ENCODE data around the gene DPM2. TPM values are rescaled to one million over a fixed set of nuclear protein-coding genes. Genes with fewer than 3 reads are reported as not detected.

The DPM2 gene
- total and polyA plus RNA-seq, 2 of the 4 experiments (the other 2 are of a cell fraction) = 10.8 to 60.6 TPM

GRCh38 chr9:127972236-127972871 is 34.7 kb upstream of the DPM2 start:
- no peak overlapping the region for H2AFZ ChIP-seq (replicated peaks; ENCODE audit: low read length, poor library complexity)
- no peak overlapping the region for H4K8ac ChIP-seq (ENCODE audit: low read depth in 2 of 2, low read length in 2 of 2)
- H4K5ac ChIP-seq (ENCODE audit: low read depth, low read length) = no peak overlapping the region
- peaks cover 35 to 91% of the 10 kb centered on the region in 2 experiments for H3K79me1 ChIP-seq (ENCODE audit: low read depth in 1 of 2, low read length in 2 of 2)
- H3K4me3 ChIP-seq (ENCODE audit: insufficient read depth, low read depth, low read length) = no peak overlapping the region
- peaks cover 52% of the 10 kb centered on the region for H3K4me1 ChIP-seq (ENCODE audit: control insufficient read depth, insufficient read depth, low read length)
- H3K9me3 ChIP-seq (ENCODE audit: control insufficient read depth, insufficient read depth, low read length) = no peaks in the 10 kb centered on the region
- H3K9me1 ChIP-seq (ENCODE audit: insufficient read depth, low read length) = peaks cover 26% of the 10 kb centered on the region
- no TSS peak for BruUV-seq (replicated peaks)
- H2AK5ac ChIP-seq (ENCODE audit: low read depth, low read length) = peak overlapping the region; percentile 30; the same call in 1 of the 2 replicates
- no peaks in the 10 kb centered on the region for H3K27me3 ChIP-seq (ENCODE audit: control insufficient read depth, insufficient read depth, low read length)
- no peak for ATAC-seq (ENCODE audit: low read depth)
- 69% methylated on average over 7 of the region's 12 CpGs; no CpG with 5 or more reads in 1 of the 2 experiments for WGBS, 2 experiments (ENCODE audit: extremely low coverage in 2 of 2, insufficient read length in 1 of 2)
- no peak overlapping the region for H2BK5ac ChIP-seq (ENCODE audit: low read depth, low read length, poor library complexity, severe bottlenecking)
- H4K20me1 ChIP-seq (ENCODE audit: insufficient read depth, low read length) = peaks cover 68% of the 10 kb centered on the region
- in situ Hi-C loops (cut with MboI; ENCODE audit: low sequenced_read_pairs) = no loop called here
- no peak overlapping the region; the same call in 1 of the 2 replicates for H3K4ac ChIP-seq (ENCODE audit: low read depth, low read length)
- 0 out of 2 replicates have a peak overlapping the region, but pooled peaks have one; percentile 31 for H3K23ac ChIP-seq (ENCODE audit: low read depth, low read length)
- H3K18ac ChIP-seq (ENCODE audit: low read depth, low read length) = no peak overlapping the region
- intact Hi-C loops (cut with micrococcal nuclease) = no loop called here
- no peak overlapping the region for H4K91ac ChIP-seq (ENCODE audit: insufficient read depth, low read depth, low read length)
- no peak overlapping the region for H3K56ac ChIP-seq (ENCODE audit: extremely low read depth, insufficient read depth, low read length)
- TF ChIP-seq MAFK (IDR thresholded peaks at IDR 0.05; ENCODE audit: low read depth, low read length) (no peak), CHD1 (IDR thresholded peaks at IDR 0.05; ENCODE audit: low read depth, low read length) (no peak), MAZ (IDR thresholded peaks at IDR 0.05; ENCODE audit: borderline replicate concordance, low read depth, low read length) (no peak), CTCF (conservative IDR thresholded peaks at IDR 0.05; ENCODE audit: low read depth, low read length) (no peak), POLR2A (IDR thresholded peaks at IDR 0.05; ENCODE audit: low read depth, low read length) (no peak), CEBPB (IDR thresholded peaks at IDR 0.05; ENCODE audit: low read depth, low read length) (no peak), FOS (IDR thresholded peaks at IDR 0.05; ENCODE audit: low read depth, low read length) (no peak), RAD21 (IDR thresholded peaks at IDR 0.05; ENCODE audit: low read length) (no peak), BHLHE40 (IDR thresholded peaks at IDR 0.05; ENCODE audit: low read depth, low read length) (no peak), SMC3 (IDR thresholded peaks at IDR 0.05; ENCODE audit: low read depth, low read length) (no peak), RCOR1 (IDR thresholded peaks at IDR 0.05; ENCODE audit: insufficient replicate concordance, low read length) (no peak), USF2 (IDR thresholded peaks at IDR 0.05; ENCODE audit: low read depth, low read length) (no peak), NFE2L2 (IDR thresholded peaks at IDR 0.05; ENCODE audit: low read depth, low read length) (no peak), ELK1 (IDR thresholded peaks at IDR 0.05; ENCODE audit: borderline replicate concordance, low read depth, low read length) (no peak)
- no peak for DNase-seq
- no peak overlapping the region for H2BK20ac ChIP-seq (ENCODE audit: low read depth, low read length)
- no peak overlapping the region for H2BK120ac ChIP-seq (ENCODE audit: low read depth, low read length)
- H3K9ac ChIP-seq (ENCODE audit: low read depth, low read length) = no peak overlapping the region
- ChIA-PET POLR2A (ENCODE audit: unreplicated experiment) (no interaction called here), CTCF (no interaction called here)
- dilution Hi-C loops (cut with HindIII; ENCODE audit: low sequenced_read_pairs, unreplicated experiment) = no loop called here
- no peaks in the 10 kb centered on the region for H3K36me3 ChIP-seq (ENCODE audit: control insufficient read depth, insufficient read depth, low read length)
- H2BK15ac ChIP-seq (ENCODE audit: low read depth, low read length) = no peak overlapping the region
- no peak overlapping the region for H3K14ac ChIP-seq (replicated peaks; ENCODE audit: low read depth, low read length)
- H3K27ac ChIP-seq (ENCODE audit: insufficient read depth, low read length) = no peak overlapping the region
- no peak overlapping the region; the same call in 1 of the 2 replicates for H3K4me2 ChIP-seq (ENCODE audit: low read depth, low read length)
- no peak overlapping the region for H2AK9ac ChIP-seq (replicated peaks; ENCODE audit: low read depth, low read length, poor library complexity)

All from IMR-90 (cell line).